Epithelial cell of prostate (primary cell): ENCODE measurements around the gene EMC10.
A peak's percentile ranks its signal among the peaks of the same experiment; 100 is the strongest.

ENCODE experiments used
- DNase-seq: peaks from one replicate; pipeline ENCODE4 v3.0.0-alpha.2; 2011; ENCODE audit warnings: low read depth, low spot score
- H3K27ac ChIP-seq: fragments of 450-650 bp; 2 replicates; pipeline ENCODE4 v1.5.1; 2017; ENCODE audit warnings: mild to moderate bottlenecking

Gene EMC10

GRCh38 chr19:50494186-50495019 is 18.1 kb downstream of the EMC10 start:
- DNase-seq = no peak
- no peak overlapping the region for H3K27ac ChIP-seq

- DNase-seq = no peak
- no peak overlapping the region for H3K27ac ChIP-seq
These were observed 18.8 kb downstream of the EMC10 start for GRCh38 chr19:50495020-50495531.

GRCh38 chr19:50496189-50497021 is 20.1 kb downstream of the EMC10 start:
- no peak overlapping the region for H3K27ac ChIP-seq
- DNase-seq = no peak

- no peak overlapping the region for H3K27ac ChIP-seq
- DNase-seq = no peak
These were observed 20.7 kb downstream of the EMC10 start for GRCh38 chr19:50497022-50497405.

- no peak for DNase-seq
- no peak overlapping the region for H3K27ac ChIP-seq
These were observed 22.1 kb downstream of the EMC10 start for GRCh38 chr19:50498219-50499056.

GRCh38 chr19:50500060-50500752 is 23.9 kb downstream of the EMC10 start:
- no peak overlapping the region for H3K27ac ChIP-seq
- DNase-seq = no peak

- H3K27ac ChIP-seq = no peak overlapping the region
- no peak for DNase-seq
These were observed 24.4 kb downstream of the EMC10 start for GRCh38 chr19:50500753-50501151.

GRCh38 chr19:50501186-50501567 is 24.9 kb downstream of the EMC10 start:
- H3K27ac ChIP-seq = no peak overlapping the region
- DNase-seq = no peak

- no peak overlapping the region for H3K27ac ChIP-seq
- no peak for DNase-seq
These were observed 25.5 kb downstream of the EMC10 start for GRCh38 chr19:50501568-50502475.

- DNase-seq = no peak
- no peak overlapping the region for H3K27ac ChIP-seq
These were observed 29.7 kb downstream of the EMC10 start for GRCh38 chr19:50505856-50506611.

GRCh38 chr19:50506700-50507099 is 30.4 kb downstream of the EMC10 start:
- H3K27ac ChIP-seq = no peak overlapping the region
- no peak for DNase-seq

- no peak for DNase-seq
- no peak overlapping the region for H3K27ac ChIP-seq
These were observed 31.1 kb downstream of the EMC10 start for GRCh38 chr19:50507376-50507775.

- DNase-seq = no peak
- no peak overlapping the region for H3K27ac ChIP-seq
These were observed 32.5 kb downstream of the EMC10 start for GRCh38 chr19:50508843-50509190.

- H3K27ac ChIP-seq = no peak overlapping the region
- no peak for DNase-seq
These were observed 33.1 kb downstream of the EMC10 start for GRCh38 chr19:50509366-50509765.

GRCh38 chr19:50510121-50510670 is 33.9 kb downstream of the EMC10 start:
- H3K27ac ChIP-seq = peak overlapping the region; percentile 40
- DNase-seq = no peak

GRCh38 chr19:50510700-50511068 is 34.4 kb downstream of the EMC10 start:
- DNase-seq = no peak
- peak overlapping the region; percentile 40 for H3K27ac ChIP-seq

GRCh38 chr19:50511069-50511822 is 34.9 kb downstream of the EMC10 start, which contains the start of gene JOSD2:
TSS of gene JOSD2 (minus strand) at chr19:50511191. CDS start at chr19:50510431, 760 bp downstream.
- H3K27ac ChIP-seq = peak within 1 kb of the TSS; percentile 40
- peak; percentile 97 for DNase-seq
